ENCODE results near the gene MAST2.
"Not testable (repeated sequence)": the region's sequence is repeated elsewhere in the genome, so short reads cannot be mapped to it uniquely, and the experiment has no call there.

The MAST2 gene

DNA sequence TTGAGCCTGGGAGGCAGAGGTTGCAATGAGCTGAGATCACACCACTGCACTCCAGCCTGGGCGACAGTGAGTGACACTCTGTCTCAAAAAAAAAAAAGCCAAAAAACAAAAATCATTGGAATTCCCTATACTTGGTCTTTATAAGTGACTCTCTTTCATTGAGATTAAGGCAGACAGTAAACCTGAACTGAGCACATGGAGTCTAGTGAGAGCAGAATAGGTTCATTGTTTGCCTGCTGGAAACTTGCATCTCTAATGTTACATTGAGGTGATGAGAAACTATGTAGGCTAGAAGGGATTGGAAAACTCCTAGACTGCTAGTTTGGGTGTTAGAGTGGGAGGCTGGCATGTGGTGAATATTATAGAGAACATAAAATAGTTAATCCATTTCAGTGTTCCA lies 25.4 kb downstream of the MAST2 start:
- no peak overlapping the region for H3K27ac ChIP-seq
- no peak for DNase-seq
- H3K4me3 ChIP-seq (ENCODE audit: low read depth, low read length): no peak overlapping the region
- peaks cover 42% of the 10 kb centered on the region for H3K36me3 ChIP-seq
- H3K27me3 ChIP-seq (ENCODE audit: insufficient read depth, low read depth, severe bottlenecking): no peaks in the 10 kb centered on the region
- no peaks in the 10 kb centered on the region for H3K9me3 ChIP-seq (ENCODE audit: severe bottlenecking)
- TF ChIP-seq, protein P1, sequence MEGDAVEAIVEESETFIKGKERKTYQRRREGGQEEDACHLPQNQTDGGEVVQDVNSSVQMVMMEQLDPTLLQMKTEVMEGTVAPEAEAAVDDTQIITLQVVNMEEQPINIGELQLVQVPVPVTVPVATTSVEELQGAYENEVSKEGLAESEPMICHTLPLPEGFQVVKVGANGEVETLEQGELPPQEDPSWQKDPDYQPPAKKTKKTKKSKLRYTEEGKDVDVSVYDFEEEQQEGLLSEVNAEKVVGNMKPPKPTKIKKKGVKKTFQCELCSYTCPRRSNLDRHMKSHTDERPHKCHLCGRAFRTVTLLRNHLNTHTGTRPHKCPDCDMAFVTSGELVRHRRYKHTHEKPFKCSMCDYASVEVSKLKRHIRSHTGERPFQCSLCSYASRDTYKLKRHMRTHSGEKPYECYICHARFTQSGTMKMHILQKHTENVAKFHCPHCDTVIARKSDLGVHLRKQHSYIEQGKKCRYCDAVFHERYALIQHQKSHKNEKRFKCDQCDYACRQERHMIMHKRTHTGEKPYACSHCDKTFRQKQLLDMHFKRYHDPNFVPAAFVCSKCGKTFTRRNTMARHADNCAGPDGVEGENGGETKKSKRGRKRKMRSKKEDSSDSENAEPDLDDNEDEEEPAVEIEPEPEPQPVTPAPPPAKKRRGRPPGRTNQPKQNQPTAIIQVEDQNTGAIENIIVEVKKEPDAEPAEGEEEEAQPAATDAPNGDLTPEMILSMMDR (IDR thresholded peaks at IDR 0.05; ENCODE audit: low read depth, low read length): no peak

DNA sequence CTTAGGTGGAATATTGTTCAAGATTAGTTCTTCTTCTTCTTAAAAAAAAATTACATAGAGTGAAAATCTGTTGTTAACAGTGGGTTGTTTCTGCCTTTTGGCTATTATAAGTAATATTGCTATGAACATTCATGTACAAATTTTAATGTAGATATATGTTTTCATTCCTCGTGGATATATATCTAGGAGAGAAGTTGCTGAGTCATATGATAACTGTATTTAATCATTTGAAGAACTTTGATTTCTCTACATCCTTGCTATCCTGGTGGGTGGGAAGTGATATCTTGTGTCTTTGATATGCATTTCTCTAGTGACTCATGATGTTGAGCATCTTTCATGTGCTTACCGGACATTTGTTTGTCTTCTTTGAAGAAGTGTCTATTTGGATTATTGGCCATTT lies 29.9 kb downstream of the MAST2 start:
- DNase-seq: no peak
- Histone ChIP-seq H3K36me3 (peaks cover 15% of the 10 kb centered on the region), H3K27ac (no peak overlapping the region), H3K4me3 (ENCODE audit: low read depth, low read length) (no peak overlapping the region), H3K27me3 (ENCODE audit: insufficient read depth, low read depth, severe bottlenecking) (no peaks in the 10 kb centered on the region), H3K9me3 (ENCODE audit: severe bottlenecking) (no peaks in the 10 kb centered on the region)
- TF ChIP-seq, protein P1 (IDR thresholded peaks at IDR 0.05; ENCODE audit: low read depth, low read length): no peak

DNA sequence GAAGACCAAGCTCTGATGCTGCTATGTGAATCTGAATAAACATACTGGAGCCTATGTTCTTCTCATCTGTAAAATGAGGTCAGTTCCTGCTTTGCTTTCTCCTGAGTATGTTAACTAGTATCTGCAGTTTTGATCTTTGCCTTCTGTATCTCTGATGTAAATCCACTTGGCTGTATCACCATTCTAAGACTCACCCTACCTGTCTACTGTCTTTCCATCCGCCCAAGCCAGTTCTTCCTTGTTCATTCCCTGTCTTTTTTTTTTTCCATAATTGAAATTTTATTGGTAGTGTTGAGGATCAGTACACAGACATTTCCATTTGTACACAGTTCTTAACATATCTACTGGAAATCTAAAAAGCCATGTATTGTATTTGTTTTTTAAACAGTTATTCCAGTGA lies 31.3 kb downstream of the MAST2 start:
- H3K27ac ChIP-seq: no peak overlapping the region
- no peaks in the 10 kb centered on the region for H3K27me3 ChIP-seq (ENCODE audit: insufficient read depth, low read depth, severe bottlenecking)
- TF ChIP-seq, protein P1 (IDR thresholded peaks at IDR 0.05; ENCODE audit: low read depth, low read length): no peak
- no peak overlapping the region for H3K4me3 ChIP-seq (ENCODE audit: low read depth, low read length)
- peaks cover 5% of the 10 kb centered on the region for H3K36me3 ChIP-seq
- DNase-seq: no peak
- H3K9me3 ChIP-seq (ENCODE audit: severe bottlenecking): no peaks in the 10 kb centered on the region

DNA sequence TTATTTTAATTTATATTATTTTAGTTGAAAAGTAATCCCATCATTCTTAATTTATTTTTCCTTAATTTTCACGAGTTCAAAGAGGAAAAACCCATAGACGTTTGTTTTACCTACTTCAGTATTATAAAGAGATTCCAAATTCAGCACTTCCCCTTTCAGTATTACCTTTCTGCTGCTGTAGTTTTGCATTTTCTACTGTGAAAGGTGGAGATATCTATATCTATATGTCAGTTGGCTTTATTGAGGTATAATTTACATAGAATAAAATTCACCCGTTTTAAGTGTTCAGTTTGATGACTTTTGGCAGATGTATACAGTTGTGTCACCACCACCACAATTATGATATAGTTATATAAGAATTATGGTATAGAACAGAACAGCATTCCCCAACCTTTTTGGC lies 33.0 kb downstream of the MAST2 start:
- no peak overlapping the region for H3K27ac ChIP-seq
- H3K9me3 ChIP-seq (ENCODE audit: severe bottlenecking): no peaks in the 10 kb centered on the region
- TF ChIP-seq, protein P1 (IDR thresholded peaks at IDR 0.05; ENCODE audit: low read depth, low read length): no peak
- H3K27me3 ChIP-seq (ENCODE audit: insufficient read depth, low read depth, severe bottlenecking): no peaks in the 10 kb centered on the region
- H3K4me3 ChIP-seq (ENCODE audit: low read depth, low read length): no peak overlapping the region
- DNase-seq: no peak
- H3K36me3 ChIP-seq: peaks cover 3% of the 10 kb centered on the region; the same call in 1 of the 2 replicates

DNA sequence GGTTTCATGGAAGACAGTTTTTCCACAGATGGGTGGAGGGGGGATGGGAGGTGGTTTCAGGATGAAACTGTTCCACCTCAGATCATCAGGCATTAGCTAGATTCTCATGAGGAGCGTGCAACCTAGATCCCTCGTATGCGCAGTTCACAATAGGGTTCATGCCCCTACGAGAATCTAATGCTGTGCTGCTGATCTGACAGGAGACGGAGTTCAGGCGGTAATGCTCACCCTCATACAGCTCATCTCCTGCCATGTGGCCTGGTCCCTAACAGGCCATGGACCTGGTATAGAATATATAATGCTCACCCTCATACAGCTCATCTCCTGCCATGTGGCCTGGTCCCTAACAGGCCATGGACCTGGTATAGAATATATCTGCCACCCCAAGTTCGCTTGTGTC lies 33.4 kb downstream of the MAST2 start:
- H3K27ac ChIP-seq; H3K9me3 ChIP-seq (ENCODE audit: severe bottlenecking); H3K27me3 ChIP-seq (ENCODE audit: insufficient read depth, low read depth, severe bottlenecking); DNase-seq; H3K4me3 ChIP-seq (ENCODE audit: low read depth, low read length); H3K36me3 ChIP-seq: not testable (repeated sequence)

DNA sequence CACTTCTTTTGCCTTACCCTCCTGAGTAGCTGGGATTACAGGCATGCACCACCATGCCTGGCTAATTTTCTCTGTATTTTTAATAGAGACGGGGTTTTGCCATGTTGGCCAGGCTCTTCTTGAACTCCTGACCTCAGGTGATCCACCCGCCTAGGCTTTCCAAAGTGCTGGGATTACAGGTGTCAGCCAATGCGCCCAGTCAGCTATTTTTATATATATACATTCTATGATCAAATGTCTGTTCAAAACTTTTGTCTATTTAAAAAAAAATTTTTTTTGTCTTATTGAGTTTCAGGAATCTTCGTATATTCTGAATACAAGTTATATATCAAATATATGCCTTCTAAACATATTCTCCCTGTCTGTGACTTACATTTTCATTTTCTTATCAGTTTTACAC lies 34.9 kb downstream of the MAST2 start:
- H3K36me3 ChIP-seq; DNase-seq; H3K4me3 ChIP-seq (ENCODE audit: low read depth, low read length); H3K27me3 ChIP-seq (ENCODE audit: insufficient read depth, low read depth, severe bottlenecking); H3K27ac ChIP-seq; H3K9me3 ChIP-seq (ENCODE audit: severe bottlenecking): not testable (repeated sequence)

DNA sequence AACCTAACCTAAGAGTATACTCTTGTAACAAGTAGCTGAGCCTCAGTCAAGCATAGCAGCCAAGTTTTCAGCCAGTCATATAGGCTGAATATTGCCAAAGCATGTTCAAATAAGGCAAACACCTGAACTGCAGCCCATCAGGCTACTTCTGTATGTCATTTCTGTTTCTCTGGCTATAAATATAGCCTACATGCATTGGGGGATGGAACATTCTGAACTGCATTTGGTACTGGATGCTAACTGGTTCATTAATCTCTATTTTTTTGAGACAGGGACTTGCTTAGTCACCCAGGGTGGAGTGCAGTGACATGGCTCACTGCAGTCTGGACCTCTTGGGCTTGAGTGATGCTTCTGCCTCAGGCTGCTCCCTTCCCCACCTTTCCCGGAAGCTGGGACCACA lies 37.3 kb downstream of the MAST2 start:
- TF ChIP-seq, protein P1 (IDR thresholded peaks at IDR 0.05; ENCODE audit: low read depth, low read length): no peak
- no peaks in the 10 kb centered on the region for H3K27me3 ChIP-seq (ENCODE audit: insufficient read depth, low read depth, severe bottlenecking)
- no peak for DNase-seq
- H3K36me3 ChIP-seq: no peaks in the 10 kb centered on the region
- no peak overlapping the region for H3K4me3 ChIP-seq (ENCODE audit: low read depth, low read length)
- H3K9me3 ChIP-seq (ENCODE audit: severe bottlenecking): no peaks in the 10 kb centered on the region
- H3K27ac ChIP-seq: no peak overlapping the region

Measured in WERI-Rb-1 (cell line).